Fibroblast of the aortic adventitia (primary cell): ENCODE measurements around the gene CFAP54. TPM values are rescaled to one million over a fixed set of nuclear protein-coding genes. Genes with fewer than 3 reads are reported as not detected.

Experiments used
- DNase-seq: peaks from one replicate; pipeline ENCODE4 v3.0.0-alpha.2; 2010; ENCODE audit warnings: low read depth
- H3K4me3 ChIP-seq: 2 replicates; pipeline ENCODE4 v1.5.1; 2011; ENCODE audit warnings: low read depth, mild to moderate bottlenecking, control low read depth, low read length, moderate library complexity
- total RNA-seq: library from RNA; depleted of rRNA; stranded (reverse); fragments of >200 nt; gene quantifications from 2 replicates; pipeline ENCODE4 v1.2.3, GENCODE V29; 2012; ENCODE audit warnings: low replicate concordance
- TF ChIP-seq, protein P1 (sequence below): IDR thresholded peaks from 2 replicates; pipeline ENCODE4 v1.5.1; 2011; ENCODE audit warnings: mild to moderate bottlenecking, low read length, control low read depth, inconsistent platforms; ENCODE audit not compliant: insufficient read depth

The CFAP54 gene
- total RNA-seq, 1 donor: 3.0 TPM

DNA sequence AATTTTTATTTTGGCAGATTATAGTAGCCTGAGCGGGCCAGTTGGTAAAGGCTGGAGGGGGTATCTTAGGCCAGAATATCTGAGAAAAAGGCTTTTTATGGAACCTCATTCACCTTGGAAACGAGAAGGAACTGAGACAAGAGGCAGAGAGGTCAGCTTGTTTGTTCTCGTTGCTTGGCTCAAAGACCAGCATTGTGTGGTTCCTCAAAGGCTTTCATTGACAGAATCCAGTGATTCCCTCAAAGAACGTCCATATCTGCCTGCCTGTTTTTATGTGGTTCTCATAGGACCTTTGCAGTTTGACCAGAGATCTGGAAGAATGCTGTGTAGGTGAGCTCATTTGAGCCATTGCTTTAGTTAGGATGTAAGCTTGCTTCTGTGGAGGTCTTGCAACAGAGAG is 117.3 kb downstream of the CFAP54 start:
- no peak for DNase-seq
- TF ChIP-seq, protein P1, sequence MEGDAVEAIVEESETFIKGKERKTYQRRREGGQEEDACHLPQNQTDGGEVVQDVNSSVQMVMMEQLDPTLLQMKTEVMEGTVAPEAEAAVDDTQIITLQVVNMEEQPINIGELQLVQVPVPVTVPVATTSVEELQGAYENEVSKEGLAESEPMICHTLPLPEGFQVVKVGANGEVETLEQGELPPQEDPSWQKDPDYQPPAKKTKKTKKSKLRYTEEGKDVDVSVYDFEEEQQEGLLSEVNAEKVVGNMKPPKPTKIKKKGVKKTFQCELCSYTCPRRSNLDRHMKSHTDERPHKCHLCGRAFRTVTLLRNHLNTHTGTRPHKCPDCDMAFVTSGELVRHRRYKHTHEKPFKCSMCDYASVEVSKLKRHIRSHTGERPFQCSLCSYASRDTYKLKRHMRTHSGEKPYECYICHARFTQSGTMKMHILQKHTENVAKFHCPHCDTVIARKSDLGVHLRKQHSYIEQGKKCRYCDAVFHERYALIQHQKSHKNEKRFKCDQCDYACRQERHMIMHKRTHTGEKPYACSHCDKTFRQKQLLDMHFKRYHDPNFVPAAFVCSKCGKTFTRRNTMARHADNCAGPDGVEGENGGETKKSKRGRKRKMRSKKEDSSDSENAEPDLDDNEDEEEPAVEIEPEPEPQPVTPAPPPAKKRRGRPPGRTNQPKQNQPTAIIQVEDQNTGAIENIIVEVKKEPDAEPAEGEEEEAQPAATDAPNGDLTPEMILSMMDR: no peak
- H3K4me3 ChIP-seq: no peak overlapping the region

DNA sequence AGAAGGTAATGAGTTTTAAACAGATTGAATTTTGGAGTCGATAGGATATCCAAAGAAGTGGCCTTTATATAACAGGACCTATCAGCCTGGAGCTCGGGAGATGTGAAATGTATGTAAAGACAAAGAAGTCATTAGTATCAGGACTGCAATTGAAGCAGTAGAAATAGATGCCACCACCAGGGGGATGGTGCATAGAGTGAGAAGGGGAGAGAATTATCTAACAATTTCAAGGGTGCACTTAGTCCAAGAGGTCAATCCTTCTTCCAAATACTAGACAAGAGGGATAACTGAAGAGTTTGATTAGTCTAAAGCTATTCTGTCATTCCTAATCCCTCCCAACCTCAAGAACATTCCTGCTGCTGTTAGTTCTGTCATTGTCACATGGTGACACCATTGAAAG is 127.8 kb downstream of the CFAP54 start:
- H3K4me3 ChIP-seq: no peak overlapping the region
- DNase-seq: no peak
- TF ChIP-seq, protein P1: no peak

DNA sequence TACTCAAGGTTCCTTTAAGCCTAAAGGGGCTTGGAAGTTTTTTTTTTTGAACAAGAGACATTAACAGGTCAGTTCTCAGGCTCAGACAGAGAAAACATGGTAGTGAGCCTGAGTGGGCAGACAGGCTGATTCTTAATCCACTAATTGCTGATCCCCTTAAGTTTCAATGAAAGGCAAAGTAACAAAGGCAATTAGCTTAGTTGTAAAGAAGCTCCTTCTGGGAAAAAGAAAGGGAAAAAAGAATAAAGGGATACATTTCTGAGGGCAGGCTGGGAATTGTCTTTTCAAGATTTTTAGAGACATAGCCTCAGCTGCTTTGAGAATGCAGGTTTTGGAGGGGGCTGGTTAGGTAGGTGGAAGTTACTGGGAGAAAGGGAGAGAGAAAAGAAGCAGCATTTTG is 133.8 kb downstream of the CFAP54 start:
- H3K4me3 ChIP-seq: no peak overlapping the region
- TF ChIP-seq, protein P1: no peak
- no peak for DNase-seq

DNA sequence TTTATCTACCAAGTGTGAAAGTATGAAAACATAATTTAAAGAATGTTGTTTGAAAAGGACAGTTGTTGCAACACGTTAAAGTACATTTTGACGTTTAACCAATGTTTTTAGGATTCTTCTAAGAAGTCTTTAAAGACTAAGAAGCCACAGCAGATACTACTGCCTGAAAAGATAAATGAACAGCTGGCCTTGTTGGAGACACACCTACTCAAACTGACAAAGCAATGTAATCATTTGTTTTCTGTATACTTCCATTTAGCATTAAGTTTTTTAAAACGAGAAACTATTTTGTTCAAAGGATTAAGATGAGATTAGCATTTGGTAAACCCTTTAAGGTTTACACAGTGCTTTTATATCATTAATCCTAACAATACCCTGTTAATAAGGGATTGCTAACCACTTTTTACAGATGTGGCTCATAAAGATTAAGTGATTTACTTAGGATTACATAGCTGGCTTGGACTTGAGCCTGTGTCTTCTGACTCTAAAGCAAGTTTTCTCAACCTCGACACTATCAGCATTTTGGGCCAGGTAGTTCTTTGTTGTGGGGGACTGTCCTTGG is 134.4 kb downstream of the CFAP54 start:
- TF ChIP-seq, protein P1: no peak
- H3K4me3 ChIP-seq: no peak overlapping the region
- DNase-seq: no peak

DNA sequence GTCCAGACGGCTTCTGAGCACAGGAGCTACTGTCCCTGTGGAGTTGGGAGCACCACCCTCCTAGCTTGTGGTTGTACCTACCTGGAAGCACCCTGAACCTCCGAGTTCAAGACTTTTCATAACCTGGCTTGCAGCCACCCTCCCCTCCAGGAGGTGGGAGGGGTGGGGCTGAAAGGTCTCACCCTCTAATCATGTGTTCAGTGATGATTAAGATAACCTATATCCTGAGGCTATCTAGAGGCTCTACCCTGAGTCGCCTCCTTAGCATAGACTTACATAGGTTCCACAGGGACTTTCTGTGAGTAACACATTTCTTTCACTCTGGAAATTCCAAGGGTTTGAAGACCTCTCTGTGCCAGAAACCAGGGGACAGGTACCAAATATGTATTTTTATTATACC is 146.5 kb downstream of the CFAP54 start:
- no peak for DNase-seq
- no peak overlapping the region for H3K4me3 ChIP-seq
- TF ChIP-seq, protein P1: no peak

DNA sequence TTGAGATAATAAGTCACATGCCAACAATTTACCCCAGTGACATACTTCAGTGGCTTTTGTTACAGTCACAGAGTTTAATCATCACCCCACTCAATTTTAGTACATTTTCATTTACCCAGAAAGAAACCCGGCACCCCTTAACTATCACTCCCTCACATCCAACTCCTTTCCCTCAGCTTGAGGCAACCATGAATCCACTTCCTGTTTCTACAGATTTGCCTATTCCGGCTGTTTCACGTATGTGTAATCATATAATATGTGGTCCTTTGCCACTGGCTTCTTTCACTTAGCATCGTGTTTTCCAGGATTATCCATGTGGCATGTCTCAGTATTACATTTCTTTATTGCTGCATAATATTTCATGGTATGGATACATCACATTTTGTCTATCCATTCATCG is 147.5 kb downstream of the CFAP54 start:
- TF ChIP-seq, protein P1: no peak
- no peak overlapping the region for H3K4me3 ChIP-seq
- DNase-seq: no peak

DNA sequence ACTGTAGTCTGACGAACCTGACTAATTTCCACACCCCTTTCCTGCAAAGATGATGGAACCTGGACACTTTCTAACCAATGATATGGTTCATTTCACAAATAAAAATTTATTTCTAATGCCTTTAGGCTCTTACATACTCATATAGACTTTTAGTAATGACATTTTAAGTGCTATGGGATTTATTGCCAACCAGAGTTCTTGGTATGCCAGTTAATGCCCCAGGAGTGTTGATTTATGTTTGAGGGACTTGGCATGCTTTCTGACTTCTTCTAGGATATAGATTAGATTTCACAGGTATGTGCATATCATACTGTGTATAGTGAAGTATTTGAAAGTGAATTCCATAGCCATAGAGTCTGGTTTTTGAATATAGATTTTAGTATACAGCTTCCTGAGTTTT is 159.5 kb downstream of the CFAP54 start:
- TF ChIP-seq, protein P1: no peak
- no peak overlapping the region for H3K4me3 ChIP-seq
- DNase-seq: no peak
